ENCODE measurements around the gene MUC16.

Gene MUC16

GRCh38 chr19:9018163-9018875 lies 8.1 kb upstream of the MUC16 start:
- H3K36me3 ChIP-seq: no peaks in the 10 kb centered on the region
- H3K9me3 ChIP-seq: no peaks in the 10 kb centered on the region
- no peak overlapping the region for H3K27ac ChIP-seq
- H3K4me3 ChIP-seq (ENCODE audit: low read depth in 1 of 2, low read length in 1 of 2): no peak overlapping the region
- H3K4me1 ChIP-seq (ENCODE audit: control insufficient read depth in 1 of 2, insufficient read depth in 1 of 2, low read depth in 1 of 2, low read length in 1 of 2): no peaks in the 10 kb centered on the region
- TF ChIP-seq, protein P1, sequence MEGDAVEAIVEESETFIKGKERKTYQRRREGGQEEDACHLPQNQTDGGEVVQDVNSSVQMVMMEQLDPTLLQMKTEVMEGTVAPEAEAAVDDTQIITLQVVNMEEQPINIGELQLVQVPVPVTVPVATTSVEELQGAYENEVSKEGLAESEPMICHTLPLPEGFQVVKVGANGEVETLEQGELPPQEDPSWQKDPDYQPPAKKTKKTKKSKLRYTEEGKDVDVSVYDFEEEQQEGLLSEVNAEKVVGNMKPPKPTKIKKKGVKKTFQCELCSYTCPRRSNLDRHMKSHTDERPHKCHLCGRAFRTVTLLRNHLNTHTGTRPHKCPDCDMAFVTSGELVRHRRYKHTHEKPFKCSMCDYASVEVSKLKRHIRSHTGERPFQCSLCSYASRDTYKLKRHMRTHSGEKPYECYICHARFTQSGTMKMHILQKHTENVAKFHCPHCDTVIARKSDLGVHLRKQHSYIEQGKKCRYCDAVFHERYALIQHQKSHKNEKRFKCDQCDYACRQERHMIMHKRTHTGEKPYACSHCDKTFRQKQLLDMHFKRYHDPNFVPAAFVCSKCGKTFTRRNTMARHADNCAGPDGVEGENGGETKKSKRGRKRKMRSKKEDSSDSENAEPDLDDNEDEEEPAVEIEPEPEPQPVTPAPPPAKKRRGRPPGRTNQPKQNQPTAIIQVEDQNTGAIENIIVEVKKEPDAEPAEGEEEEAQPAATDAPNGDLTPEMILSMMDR (IDR thresholded peaks at IDR 0.05): no peak
- H3K27me3 ChIP-seq: no peaks in the 10 kb centered on the region

DNA sequence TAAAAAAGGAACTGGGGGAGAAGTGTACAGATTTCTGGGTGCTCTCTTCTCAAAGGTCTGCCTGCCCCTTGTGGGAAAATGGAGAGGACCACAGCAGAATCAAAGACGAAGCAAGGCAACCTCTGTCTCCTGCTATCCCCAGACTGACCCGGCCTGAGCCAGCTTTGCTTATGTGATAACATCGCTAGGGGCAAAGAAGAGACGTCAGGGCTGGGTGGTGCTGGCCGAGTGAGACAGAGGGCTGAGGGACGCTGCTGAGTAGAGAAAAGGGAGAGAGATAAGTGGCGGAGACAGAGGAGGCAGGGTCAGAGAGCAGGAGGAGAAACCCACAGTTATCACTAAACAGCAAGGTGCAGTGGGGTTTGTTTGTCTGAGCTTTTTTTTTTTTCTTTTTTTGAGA lies 4.6 kb upstream of the MUC16 start:
- no peaks in the 10 kb centered on the region for H3K9me3 ChIP-seq
- H3K27ac ChIP-seq: no peak overlapping the region

GRCh38 chr19:9013988-9014387 lies 3.8 kb upstream of the MUC16 start:
- H3K27ac ChIP-seq: no peak overlapping the region
- TF ChIP-seq, protein P1 (IDR thresholded peaks at IDR 0.05): no peak
- no peaks in the 10 kb centered on the region for H3K9me3 ChIP-seq
- no peak overlapping the region for H3K4me3 ChIP-seq (ENCODE audit: low read depth in 1 of 2, low read length in 1 of 2)
- no peaks in the 10 kb centered on the region for H3K36me3 ChIP-seq
- no peaks in the 10 kb centered on the region for H3K27me3 ChIP-seq
- no peaks in the 10 kb centered on the region for H3K4me1 ChIP-seq (ENCODE audit: control insufficient read depth in 1 of 2, insufficient read depth in 1 of 2, low read depth in 1 of 2, low read length in 1 of 2)

More for the DNA sequence above, 4.6 kb upstream of the MUC16 start:
- Histone ChIP-seq H3K27me3 (no peaks in the 10 kb centered on the region), H3K36me3 (no peaks in the 10 kb centered on the region), H3K4me1 (ENCODE audit: control insufficient read depth in 1 of 2, insufficient read depth in 1 of 2, low read depth in 1 of 2, low read length in 1 of 2) (no peaks in the 10 kb centered on the region), H3K4me3 (ENCODE audit: low read depth in 1 of 2, low read length in 1 of 2) (no peak overlapping the region)
- TF ChIP-seq, protein P1 (IDR thresholded peaks at IDR 0.05): no peak

- TF ChIP-seq, protein P1 (IDR thresholded peaks at IDR 0.05): no peak
These were observed 1.7 kb upstream of the MUC16 start for GRCh38 chr19:9011875-9012274.

DNA sequence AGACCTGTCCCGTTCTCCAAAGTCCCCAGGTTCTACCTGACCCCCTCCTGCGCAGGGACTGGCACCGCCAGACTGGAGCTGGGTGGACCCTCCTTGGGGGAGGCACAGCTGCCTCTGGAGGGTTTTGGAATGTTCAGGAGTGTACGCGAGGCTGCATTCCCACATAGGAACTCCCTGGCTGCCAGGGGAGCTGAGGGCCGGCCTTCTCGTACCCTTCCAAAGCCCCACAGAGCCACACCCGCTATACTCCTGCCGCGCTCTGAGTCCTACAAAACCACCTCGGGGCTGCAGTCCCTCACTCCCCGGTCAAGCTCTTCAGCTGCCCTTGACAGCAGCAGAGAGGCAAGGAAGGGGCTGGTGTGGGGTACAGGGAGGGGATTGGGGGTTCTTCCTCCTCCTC lies 484 bp upstream of the MUC16 start:
- Histone ChIP-seq H3K4me1 (ENCODE audit: control insufficient read depth in 1 of 2, insufficient read depth in 1 of 2, low read depth in 1 of 2, low read length in 1 of 2) (no peaks in the 10 kb centered on the region), H3K36me3 (no peaks in the 10 kb centered on the region), H3K27ac (no peak overlapping the region), H3K9me3 (no peaks in the 10 kb centered on the region), H3K4me3 (ENCODE audit: low read depth in 1 of 2, low read length in 1 of 2) (no peak overlapping the region), H3K27me3 (no peaks in the 10 kb centered on the region)
- TF ChIP-seq, protein P1 (IDR thresholded peaks at IDR 0.05): no peak

More at GRCh38 chr19:9011875-9012274, 1.7 kb upstream of the MUC16 start:
- H3K36me3 ChIP-seq: no peaks in the 10 kb centered on the region
- no peak overlapping the region for H3K27ac ChIP-seq
- H3K27me3 ChIP-seq: no peaks in the 10 kb centered on the region
- H3K4me3 ChIP-seq (ENCODE audit: low read depth in 1 of 2, low read length in 1 of 2): no peak overlapping the region
- no peaks in the 10 kb centered on the region for H3K9me3 ChIP-seq
- no peaks in the 10 kb centered on the region for H3K4me1 ChIP-seq (ENCODE audit: control insufficient read depth in 1 of 2, insufficient read depth in 1 of 2, low read depth in 1 of 2, low read length in 1 of 2)

Data from neutrophil (primary cell).